HepG2 (cell line): ENCODE measurements around the gene CAPN11. TPM values are rescaled to one million over a fixed set of nuclear protein-coding genes. Genes with fewer than 3 reads are reported as not detected.

Experiments used
- HNF1A ChIP-seq, 2 experiments: sonication (generic) in 1 of 2; formaldehyde crosslinking in 1 of 2; IDR thresholded peaks; 2 replicates each; pipeline versions ENCODE4 v1.4.0 to v1.6.1; 2016 to 2020; ENCODE audit warnings: borderline replicate concordance in 1 of 2, low read depth in 1 of 2, mild to moderate bottlenecking in 1 of 2, missing genetic modification reagents in 1 of 2
- IRF2 ChIP-seq: IDR thresholded peaks from 2 replicates; pipeline ENCODE4 v1.6.1; 2018; ENCODE audit warnings: missing genetic modification reagents, missing compliant biosample characterization
- MXI1 ChIP-seq: IDR thresholded peaks from 3 replicates; pipeline ENCODE4 v1.6.1; 2012; ENCODE audit warnings: low read depth, low read length, inconsistent platforms, borderline replicate concordance
- ZBTB40 ChIP-seq, 2 experiments: fragments of 450-650 bp in 1 of 2; sonication (generic) in 1 of 2; formaldehyde crosslinking in 1 of 2; IDR thresholded peaks; 2 replicates each; pipeline versions ENCODE4 v1.6.1 to v1.8.0; 2016 to 2022; ENCODE audit warnings: antibody characterized with exemption in 1 of 2, mild to moderate bottlenecking in 1 of 2, missing genetic modification reagents in 1 of 2
- ZKSCAN5 ChIP-seq: sonication (generic); formaldehyde crosslinking; IDR thresholded peaks from 2 replicates; pipeline ENCODE4 v1.5.1; 2020; ENCODE audit warnings: mild to moderate bottlenecking, missing genetic modification reagents
- ZNF225 ChIP-seq: sonication (generic); formaldehyde crosslinking; IDR thresholded peaks from 2 replicates; pipeline ENCODE4 v1.4.0; 2020; ENCODE audit warnings: mild to moderate bottlenecking, missing genetic modification reagents
- ZNF607 ChIP-seq: sonication (generic); formaldehyde crosslinking; IDR thresholded peaks from 2 replicates; pipeline ENCODE4 v1.5.1; 2020; ENCODE audit warnings: missing genetic modification reagents, mild to moderate bottlenecking, borderline replicate concordance
- ZNF781 ChIP-seq: sonication (generic); formaldehyde crosslinking; IDR thresholded peaks from 2 replicates; pipeline ENCODE4 v1.5.1; 2020; ENCODE audit warnings: borderline replicate concordance, mild to moderate bottlenecking, missing genetic modification reagents; ENCODE audit errors: not compliant biosample characterization
- ZSCAN31 ChIP-seq: sonication (generic); formaldehyde crosslinking; IDR thresholded peaks from 2 replicates; pipeline ENCODE4 v1.5.0; 2020; ENCODE audit warnings: low read depth, mild to moderate bottlenecking, missing genetic modification reagents
- polyA plus RNA-seq, 8 experiments: library from polyadenylated mRNA; depleted of rRNA in 3 of 8; stranded (reverse) in 7 of 8; unstranded in 1 of 8; fragments of >200 nt; fragmentation: Illumina TruSeq in 4 of 8; extraction: Trizol in 4 of 8; gene quantifications; 2 replicates each; pipeline versions ENCODE4 v1.2.1 to v1.2.3, GENCODE V29; 2011 to 2016; ENCODE audit warnings: low read depth in 4 of 8, missing spikeins in 1 of 8, mixed read lengths in 1 of 8; ENCODE audit not compliant: insufficient read depth in 1 of 8
- total RNA-seq, 5 experiments: library from RNA; depleted of rRNA; stranded (reverse); fragments of >200 nt; fragmentation: Illumina TruSeq; extraction: Trizol; gene quantifications; 2 replicates each; pipeline ENCODE4 v1.2.3, GENCODE V29; 2016; ENCODE audit warnings: low read depth in 1 of 5

Gene CAPN11
- total and polyA plus RNA-seq, 2 of the 13 experiments (the other 11 are each of a cell fraction or from before 2014, with no cell fraction given), result 0.07 to 0.11 TPM

- TF ChIP-seq ZNF607 (CRISPR knock-in tag), result no peak
- TF ChIP-seq HNF1A (IDR thresholded peaks at IDR 0.05; ENCODE audit: low read depth), result no peak
- TF ChIP-seq HNF1A (CRISPR knock-in tag; IDR thresholded peaks at IDR 0.05; ENCODE audit: borderline replicate concordance), result no peak
- no peak for TF ChIP-seq ZNF781 (CRISPR knock-in tag)
- TF ChIP-seq ZNF225 (CRISPR knock-in tag), result no peak
- no peak for TF ChIP-seq ZKSCAN5 (CRISPR knock-in tag)
- TF ChIP-seq ZBTB40 (IDR thresholded peaks at IDR 0.05), result no peak
- no peak for TF ChIP-seq ZBTB40 (CRISPR knock-in tag; IDR thresholded peaks at IDR 0.05)
- 0 out of 2 replicates have a peak, but pooled peaks have one; percentile 48 for TF ChIP-seq IRF2 (CRISPR knock-in tag)
- TF ChIP-seq ZSCAN31 (CRISPR knock-in tag), result no peak
- TF ChIP-seq MXI1, result no peak
Observed at GRCh38 chr6:44133003-44133931, 25.4 kb upstream of the CAPN11 start (continued).
